ENCODE results near the gene MLLT1. TPM values are rescaled to one million over a fixed set of nuclear protein-coding genes. Genes with fewer than 3 reads are reported as not detected.

The MLLT1 gene
- polyA plus RNA-seq, 3 donors: 109 to 129 (median 114) TPM

DNA sequence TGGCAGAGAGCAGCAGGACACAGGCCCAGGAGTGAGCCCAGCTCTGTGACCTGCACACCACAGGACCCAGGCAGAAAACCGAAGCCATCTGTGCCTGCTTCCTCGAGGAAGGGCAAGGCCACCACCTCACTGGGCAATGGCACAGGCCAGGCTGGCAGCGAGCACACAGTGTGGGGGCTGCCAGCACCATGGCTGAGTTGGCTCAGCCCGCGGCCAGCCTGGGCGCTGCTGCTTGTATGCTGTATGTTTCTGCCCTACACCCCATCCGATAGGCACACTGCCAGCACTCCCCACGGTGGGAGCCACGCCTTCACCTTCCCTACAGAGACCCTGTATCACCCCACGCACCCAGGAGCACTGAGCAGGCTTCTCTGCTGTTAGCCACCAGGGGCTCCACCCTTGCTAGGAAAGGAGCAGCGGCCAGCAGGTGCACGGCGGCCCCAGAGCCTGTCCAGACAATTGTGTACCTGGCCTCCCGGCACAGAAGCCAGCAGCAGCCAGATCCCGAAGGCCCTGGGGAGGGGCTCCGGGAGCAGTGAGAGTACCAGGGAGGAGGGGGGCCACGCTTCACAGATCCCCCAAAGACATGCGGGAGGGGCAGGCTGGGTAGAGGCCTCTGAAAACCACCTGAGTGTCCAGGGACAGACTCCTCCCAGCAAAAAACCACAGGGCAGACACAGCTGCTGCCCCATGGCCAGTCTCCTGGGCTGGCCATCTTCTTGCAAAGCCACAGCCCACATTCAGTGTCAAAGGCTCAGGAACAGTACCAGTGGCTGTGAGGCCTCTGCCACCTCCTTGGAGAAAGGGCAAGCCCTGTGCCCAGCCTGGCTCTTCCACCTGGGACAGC, 56.1 kb downstream of the MLLT1 start:
- no peak for DNase-seq

DNA sequence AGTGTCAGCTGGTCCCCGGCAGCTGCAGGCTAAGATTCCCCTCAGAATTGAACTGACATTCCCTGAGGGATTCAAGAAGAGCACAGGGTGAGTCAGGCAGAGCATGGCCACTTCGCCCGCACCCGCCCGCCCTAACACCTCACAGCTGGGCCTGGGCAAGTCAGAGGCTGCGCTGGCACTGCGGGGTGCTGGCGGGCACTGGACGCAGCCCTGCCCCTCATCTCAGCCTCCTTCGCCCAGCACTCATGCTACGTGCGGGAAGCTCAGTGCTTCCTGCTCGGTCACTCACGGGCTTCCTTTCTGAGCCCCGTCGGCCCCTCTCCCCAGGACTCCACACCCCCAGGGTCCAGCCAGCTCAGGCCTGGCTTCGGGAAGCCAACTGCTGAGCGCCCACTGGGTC, 56.9 kb downstream of the MLLT1 start:
- DNase-seq: no peak

DNA sequence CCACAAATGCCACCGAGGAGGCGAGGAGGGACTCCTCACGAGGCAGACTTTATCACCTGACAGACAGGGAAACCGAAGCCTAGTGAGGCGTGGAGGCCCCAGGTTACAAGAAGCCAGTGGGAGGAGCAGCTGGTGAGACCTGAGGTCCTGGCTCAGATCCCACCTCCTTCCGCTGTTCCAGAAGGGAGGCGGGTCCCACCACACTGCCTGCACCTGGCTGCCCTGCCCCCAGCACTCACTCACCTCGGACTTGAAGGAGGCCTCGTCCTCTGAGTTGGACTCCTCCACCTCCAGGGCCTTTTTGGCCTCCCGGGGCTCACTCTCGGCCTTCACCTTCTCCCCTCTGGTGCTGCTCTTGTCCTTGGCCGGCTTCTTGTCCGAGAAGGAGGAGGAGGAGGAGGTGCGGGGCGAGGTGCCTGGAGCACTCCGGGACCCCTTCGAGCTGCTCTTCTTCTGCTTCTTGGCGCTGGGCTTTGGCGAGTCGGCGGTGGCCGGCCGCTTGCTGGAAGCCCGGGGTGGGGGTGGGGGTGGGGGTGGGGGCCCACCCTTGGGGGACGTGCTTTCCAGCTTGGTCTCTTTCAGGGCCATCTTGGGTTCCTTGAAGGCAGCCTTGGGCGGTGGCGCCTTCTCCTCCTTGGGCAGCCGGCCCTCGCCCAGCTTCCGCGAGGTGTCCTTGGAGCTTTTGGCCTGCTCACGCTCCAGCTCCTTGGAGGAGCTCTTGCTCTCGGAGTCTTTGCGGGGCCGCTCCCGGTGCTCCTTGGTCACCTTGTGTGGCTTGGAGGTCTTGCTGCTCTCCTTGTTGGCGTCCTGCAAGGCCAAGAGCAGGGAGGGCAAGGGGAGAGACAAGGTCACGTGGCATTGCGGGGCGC, 57.7 kb downstream of the MLLT1 start:
- DNase-seq: no peak

DNA sequence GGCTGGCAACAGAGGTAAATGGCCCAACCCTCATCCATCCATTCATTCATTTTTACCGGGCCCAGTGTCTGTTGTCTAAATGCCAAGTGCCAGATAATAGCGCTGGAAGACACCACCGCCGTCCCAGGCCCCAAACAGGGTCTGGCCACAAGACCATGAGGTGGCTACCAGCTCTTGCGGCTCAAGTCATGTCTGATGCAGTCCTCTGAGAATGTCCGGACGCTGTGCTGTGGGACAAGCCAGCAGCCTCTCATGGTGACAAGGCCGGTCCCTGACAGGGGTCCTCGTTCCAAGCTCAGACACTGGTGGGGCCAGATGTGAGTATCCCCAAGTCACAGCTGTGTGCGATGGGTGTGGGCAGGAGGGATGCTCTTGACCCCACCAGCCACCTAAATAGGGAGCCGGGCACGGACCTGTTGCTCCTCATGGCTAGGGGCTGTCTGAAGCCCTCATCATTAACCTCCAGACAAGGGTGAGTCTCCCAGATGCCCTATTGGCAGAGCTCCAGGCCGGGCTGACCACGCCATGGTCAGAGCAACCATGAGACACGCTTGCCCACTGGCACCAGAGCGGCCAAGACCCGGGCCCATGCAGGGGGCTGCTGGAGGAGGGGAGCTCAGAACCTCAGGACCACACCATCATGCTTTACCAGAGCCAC, 58.4 kb downstream of the MLLT1 start:
- no peak for DNase-seq

DNA sequence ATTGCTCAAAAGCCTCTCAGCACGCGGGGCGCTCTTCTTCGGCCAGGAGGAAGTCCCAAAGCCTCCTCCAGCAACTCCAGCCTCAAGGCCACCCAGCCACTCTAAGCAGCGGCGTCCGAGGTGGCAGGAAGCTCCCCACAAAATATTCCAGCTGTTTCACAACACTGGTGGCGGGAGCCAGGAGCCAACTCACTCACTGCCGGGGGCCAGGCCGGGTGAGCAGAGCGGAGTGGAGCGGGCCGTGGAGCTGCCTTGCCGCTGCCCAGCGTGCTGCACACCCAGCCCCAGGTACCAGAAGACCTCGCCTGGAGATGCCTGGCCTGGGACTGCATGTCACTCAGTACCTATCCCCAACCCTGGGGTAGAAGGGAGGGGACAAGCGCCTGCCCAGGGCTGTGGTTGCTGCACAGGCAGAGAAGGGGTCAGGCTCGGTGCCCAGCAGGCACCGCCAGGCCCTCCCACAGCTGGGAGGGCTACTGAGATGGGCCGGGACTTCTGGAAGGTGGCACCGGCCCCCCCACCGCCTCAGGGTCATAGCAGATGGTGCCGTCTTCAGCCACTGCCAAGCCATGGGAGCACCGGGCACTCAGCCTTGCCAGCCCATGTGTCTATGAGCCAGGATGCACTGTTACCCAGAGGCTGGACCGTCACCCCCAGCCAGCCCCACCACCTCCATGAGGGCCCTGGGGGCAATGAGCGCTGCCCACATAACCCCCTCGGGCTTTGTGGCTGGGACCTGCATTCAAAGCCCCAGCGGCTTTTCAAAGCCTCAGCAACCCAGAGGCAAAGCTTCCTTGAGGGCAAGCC, 59.2 kb downstream of the MLLT1 start:
- DNase-seq: no peak

DNA sequence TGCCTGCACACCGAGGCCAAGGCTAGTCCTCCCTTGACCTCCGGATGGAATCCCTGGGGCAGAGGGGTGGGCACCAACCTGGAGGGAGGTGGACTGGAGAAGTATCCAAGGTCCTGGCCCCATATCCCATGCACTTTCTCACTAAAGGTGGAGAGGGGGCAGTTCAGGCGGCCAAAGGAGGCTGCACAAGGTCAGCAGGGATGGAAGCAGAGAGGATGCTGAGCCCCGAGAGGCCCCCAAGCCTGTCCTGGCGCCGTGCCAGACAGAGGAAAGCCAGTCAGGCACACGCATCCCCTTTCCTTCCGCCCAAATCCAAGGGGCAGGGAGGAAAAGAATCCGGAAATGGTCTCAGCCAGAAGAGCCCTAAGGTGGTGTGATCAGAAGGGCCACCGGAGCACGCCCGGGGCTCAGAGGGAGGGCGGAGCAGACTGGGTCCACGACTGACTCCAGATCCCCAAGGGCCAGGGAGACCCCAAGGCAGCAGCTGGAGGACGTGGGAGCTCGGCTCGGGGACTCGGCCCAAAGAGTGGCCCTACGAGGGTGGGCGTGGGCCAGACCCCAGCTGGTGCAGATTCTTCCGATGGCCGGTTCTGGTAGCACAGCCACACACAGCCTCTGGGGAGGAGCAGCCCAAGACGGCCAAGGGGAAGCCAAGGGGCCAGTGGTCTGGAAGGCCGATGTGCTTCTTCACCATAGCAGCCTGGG, 60.0 kb downstream of the MLLT1 start:
- DNase-seq: no peak

DNA sequence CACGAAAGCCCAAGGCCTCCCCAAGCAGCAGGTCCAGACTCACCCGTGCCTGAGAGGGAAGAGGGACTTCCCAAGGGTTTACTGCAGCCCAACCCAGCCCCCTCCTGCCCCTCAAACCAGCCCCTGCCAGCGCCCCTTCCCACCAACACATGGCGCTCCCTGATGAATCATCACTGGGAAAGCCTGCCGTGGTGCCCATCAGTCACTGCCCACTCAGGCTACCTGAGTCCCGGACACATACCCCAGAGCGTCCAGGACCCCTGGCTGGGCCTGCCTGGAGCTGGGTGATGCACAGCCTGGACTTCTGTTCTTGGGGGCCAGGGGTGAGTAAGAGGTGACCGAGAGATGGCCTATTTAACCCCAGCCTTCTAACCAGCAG, 60.6 kb downstream of the MLLT1 start:
- no peak for DNase-seq

DNA sequence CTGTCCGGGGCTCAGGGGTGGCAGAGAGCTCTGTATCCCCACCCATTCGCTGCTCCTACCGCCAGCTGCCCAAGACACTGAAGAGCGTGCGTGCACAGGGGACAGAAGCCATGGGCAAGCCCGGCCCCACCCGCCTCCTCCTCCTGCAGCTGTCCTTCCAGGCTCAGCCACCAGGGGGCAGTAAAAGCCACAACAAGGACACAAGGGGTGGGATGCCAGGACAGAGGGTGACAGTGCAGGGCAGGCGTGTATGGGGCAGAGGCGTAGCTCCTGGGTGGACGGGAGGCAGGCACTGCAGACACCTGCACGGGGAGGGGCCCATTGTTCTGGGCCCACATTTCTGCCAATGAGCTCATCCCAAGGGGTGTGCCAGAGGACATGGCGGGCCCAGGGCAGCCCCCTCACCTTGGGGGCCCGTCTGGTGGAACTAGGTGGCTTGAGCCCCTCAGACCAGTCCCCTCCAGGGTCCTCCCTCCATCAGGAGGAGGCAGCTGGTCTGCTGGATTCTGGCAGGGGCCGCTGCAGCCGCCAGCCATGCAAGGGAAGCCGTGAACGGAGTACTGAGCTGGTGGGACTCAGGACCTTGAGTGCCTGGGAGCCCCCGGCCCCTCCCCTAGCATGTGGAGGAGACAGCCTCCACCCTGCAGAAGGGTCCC, 61.2 kb downstream of the MLLT1 start:
- peak; percentile 88 for DNase-seq

DNA sequence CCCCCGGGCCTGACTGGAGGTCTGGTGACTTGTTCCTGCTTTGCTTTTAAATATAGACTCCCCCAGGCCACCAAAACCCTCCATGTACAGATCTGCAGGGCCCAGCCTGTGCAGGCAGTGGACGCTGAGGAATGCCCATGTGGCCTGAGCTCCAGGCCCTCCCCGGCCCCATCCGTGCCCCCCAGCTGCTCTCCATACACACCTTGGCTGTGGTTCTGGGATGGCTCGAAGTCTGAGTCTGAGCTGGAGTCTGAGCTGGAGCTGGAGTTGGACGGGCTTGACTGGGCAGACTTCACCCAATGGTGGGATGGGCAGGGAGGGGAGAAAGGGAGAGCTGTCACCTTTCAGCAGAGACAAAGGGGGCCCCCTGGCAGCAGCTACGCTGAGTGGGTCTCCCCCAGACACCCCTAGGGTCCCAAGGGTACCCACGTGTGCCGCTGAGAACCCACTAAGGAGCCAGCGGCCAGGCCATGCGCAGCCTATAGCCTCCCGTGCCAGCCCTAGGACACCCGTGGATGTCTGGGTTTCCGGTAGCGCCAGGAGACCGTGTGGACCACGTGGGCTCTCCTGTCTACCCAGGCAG, 61.9 kb downstream of the MLLT1 start:
- DNase-seq: no peak

DNA sequence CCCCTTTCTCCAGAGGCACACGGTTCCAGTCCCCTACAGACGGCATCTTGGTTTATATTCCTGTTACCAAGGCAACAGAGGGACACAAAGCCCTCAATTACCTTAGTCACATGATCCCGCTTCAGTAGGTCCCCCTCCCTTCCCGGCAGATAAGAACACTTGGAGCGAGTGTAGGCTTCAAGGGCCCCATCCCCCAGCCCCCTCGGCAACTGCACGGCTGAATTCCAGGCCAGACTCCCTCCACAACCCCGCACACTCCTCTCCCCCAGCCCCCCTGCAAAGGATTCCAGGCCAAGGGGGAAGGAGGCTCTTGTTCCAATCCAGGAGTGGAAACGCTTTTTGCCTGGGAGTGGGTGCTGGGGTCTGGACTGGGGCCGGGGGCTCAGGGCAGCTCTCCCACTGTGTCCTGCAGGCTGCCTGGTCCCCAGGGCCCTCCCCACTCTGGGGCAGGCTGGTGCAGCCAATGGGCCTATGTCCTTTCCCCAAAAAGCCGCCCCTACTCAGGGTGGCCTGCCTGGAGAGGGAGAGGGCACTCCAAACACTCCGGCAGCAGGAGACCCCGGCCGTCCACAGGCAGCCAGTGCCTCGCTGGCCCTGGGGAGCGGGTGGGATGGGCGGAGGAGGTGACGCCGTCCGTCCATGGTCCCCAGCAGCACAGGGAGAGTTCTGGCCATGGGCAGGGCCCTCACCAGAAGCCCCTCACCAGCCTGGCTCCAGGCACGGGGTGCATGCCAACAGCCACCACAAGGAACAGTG, 62.6 kb downstream of the MLLT1 start:
- peak; percentile 97 for DNase-seq

DNA sequence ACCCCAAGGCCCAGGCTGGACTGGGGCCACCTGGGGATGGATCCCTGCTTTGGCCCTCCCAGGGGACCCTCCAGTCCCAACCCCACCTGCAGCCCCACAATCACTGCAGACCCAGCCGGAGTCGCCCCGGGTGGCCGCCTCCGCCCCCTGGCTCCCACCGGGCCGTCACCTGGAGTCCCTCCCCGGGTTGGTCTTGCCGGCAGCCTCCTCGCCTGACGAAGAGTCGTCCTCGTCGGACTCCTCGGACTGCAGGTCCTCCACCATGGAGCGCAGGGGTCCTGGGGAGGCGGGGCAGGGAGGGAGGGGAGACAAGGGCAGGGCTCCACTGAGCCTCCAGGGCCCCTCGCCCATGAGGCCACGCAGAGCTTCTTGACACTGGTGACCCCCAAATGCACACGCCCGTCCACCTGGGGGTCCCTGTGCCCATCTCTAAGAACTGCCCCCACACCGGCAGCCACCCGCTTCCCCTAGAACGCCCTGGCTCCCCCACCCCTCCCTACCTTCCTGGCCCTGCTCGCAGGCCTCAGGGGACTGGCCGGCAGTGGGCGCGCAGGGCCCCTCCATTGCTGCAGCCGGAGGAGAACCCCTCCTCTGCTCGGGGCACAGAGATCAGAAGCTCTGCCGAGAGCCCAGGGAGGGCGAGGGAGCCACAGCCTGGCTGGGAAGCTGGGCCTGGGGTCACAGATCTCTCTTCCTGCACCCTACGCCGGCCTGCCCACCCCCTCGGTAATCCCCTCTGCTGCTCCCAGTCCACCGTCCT, 63.4 kb downstream of the MLLT1 start:
- DNase-seq: no peak

DNA sequence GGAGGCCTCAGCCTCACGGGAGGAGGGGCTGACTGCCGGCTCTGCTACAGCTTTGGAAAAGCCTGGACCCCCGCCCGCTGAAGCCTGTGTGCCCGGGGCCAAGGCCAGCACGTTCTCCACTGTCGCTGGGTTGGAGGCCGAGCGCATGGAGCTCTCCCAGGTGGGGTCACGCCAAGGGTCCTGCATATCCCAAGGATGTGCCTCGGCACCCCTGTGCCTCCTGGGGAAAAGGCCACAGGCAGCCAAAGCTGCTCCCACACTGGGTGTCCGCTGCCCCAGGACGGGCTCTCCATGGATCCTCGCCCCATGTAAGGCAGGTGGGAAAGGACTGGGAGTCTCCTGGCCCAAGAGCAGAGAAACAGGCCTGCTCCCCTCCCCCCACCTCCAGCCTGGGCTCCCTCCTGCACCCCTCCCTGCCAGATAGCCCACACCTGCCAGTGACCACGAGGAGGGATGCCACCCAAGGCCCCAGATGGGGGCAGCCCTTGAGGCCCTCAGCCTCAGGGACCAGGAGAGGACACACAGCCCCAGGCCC, 64.0 kb downstream of the MLLT1 start:
- no peak for DNase-seq

DNA sequence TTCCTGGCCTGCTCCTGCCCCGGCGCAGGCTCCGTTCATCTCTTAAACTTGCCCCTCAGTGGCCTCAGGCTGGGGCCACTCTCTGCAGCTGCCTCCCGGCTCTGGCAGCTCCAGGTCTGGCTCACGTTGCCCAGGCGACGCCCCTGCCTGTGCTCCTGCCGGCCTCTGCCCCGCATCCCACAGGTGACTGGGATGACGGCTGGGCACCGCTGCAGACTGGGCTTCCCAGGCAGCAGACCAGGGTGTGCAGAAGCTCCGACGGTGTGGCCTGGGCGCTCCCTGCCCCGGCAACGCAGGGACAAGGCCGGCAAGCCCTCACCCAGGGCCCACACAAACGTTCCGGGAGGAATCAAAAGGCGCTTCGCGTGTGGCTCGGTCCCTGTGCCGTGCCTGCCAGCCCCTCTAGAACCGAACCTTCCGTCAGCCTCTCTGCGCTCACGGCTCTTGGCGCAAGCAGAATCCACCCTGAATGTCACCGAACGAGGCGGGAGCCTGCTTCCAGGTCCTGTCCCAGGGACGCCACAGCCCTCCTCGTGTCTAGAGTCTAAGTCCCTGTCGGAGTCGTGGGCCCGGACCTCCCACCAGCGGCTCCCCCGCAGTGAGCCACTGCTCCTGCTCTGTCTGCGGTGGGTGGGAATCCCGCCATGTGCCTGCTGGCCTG, 64.8 kb downstream of the MLLT1 start:
- DNase-seq: no peak

DNA sequence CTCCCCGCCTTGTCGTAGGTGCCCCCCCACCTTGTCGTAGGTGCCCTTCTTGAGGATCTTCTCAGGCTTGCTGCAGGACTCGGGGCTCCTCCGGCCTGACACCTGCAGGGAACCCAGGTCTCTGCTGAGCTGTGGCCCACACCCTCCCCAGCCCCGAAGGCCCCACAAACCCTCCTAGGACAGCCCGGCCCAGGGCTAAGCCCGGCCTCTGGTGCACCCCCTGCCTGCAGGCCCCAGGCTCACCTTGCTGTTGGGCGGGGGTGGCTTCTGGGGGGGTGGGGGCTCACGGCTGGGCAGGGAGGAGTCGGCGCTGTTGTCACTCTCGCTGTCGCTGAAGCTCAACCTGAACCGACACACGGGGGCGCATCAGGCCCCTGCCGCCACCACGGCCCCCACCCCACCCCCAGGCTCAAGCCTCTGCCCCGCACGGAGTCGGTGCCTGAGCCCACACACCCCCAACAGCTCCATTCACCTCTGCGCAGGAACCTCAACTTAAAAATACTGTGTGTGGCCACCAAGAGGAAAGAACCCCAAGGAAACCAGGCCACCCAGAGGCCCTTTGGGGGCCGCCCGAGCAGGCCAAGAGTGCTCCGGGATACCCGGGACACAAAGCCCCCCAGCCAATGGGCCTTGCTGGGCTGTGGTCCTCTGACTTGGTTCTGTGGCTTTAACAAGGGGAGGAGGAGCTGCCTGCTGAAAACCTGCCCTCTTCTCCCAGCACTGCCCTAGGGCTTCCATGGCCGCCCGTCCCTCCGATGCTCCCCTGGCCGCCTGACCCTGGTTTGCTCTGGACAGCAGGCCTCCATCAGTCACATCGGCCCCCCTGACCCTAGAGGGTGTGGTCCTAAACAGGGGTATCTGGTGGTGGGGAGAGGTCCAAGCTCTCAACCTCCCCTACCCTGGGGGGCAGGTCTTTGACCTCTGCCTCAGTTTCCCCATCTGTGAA, 65.8 kb downstream of the MLLT1 start:
- no peak for DNase-seq

DNA sequence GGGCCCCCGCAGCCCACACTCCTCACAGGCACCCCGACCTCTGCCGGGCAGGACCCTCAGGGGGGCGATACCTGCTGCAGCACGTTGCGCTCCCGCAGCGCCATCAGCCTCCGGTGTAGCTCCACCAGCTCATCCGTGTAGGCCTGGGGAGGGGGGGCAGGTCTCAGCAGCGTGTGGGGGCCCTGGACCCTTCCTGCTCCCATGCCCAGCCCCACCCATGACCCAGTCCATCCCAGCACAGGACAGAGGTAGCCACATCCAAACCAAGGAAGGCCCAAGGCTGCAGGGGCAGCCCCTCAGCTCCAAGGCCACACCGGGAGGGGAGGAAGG, 66.5 kb downstream of the MLLT1 start:
- DNase-seq: no peak

DNA sequence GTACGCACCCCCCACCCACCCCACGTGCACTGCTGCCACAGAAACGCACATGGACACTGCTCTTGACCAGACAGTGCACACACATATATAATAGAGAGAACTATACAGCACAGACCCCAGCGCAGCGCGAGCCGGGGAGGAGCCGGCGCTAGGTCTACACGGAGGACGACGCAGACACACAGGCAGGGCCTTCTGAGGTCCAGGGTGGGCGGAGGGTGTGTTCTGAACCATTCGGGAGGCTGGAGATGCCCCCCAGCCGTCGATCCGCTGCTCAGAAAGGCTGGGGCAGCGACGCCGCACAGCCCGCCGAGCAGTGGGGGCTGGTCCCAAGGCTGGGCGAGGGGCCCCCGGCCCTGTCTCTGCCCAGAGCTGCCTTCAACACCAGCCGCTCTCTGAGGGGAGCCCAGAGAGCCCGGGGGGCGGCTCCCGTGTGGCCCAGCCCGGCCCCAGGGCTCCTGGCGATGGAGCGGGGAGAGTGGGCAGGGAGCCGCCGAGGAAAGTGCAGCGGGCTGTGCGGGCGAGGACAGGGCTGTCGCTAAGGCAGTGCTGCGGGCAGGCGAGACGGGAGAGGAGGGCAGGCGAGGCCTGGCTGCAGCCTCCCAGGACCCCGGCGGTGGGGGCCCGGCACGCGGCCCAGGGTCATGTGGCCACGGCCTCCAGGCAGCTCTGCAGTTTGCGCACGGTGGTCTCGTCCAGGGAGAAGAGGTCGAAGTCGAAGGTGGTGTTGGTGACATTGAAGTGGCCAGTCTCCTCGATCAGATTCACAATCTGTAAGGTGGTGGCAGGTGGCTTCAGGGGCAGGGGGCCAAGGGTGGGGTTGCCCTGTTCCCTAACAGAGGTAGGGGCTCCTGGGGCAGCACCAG, 67.1 kb downstream of the MLLT1 start:
- DNase-seq: no peak

Data from renal pelvis (tissue), 4 donors.